Caco-2 (cell line): ENCODE measurements around the gene ERC2. TPM values are rescaled to one million over a fixed set of nuclear protein-coding genes. Genes with fewer than 3 reads are reported as not detected.

Source experiments
- BruUV-seq: library from RNA; stranded (reverse); fragments of 400-500 nt; replicated peaks from 2 replicates; lab custom pipeline; 2021; lab: Mats Ljungman, UMichigan
- CTCF ChIA-PET: fragments of 300-600 bp; sonication (Branson Sonifier 250); formaldehyde crosslinking; loops from one replicate; lab custom pipeline; 2022; ENCODE audit warnings: antibody characterized with exemption; lab: Charles Lee
- POLR2A ChIA-PET: fragments of 300-600 bp; sonication (Branson Sonifier 250); formaldehyde crosslinking; loops from one replicate; lab custom pipeline; 2022; ENCODE audit warnings: antibody characterized with exemption; lab: Charles Lee
- DNase-seq, 2 experiments: peaks; one replicate each; pipeline versions ENCODE4 v3.0.0 to v3.0.0-alpha.2; 2020 to 2022
- H3K27me3 ChIP-seq: replicated peaks from 2 replicates; pipeline ENCODE4 v1.6.0; 2011; ENCODE audit warnings: low read length; ENCODE audit not compliant: control insufficient read depth, insufficient read depth
- H3K36me3 ChIP-seq: 2 replicates; pipeline ENCODE4 v1.5.1; 2011; ENCODE audit warnings: low read length; ENCODE audit not compliant: control insufficient read depth, insufficient read depth
- H3K4me1 ChIP-seq: fragments of 250-450 bp; sonication (Bioruptor Pico); 2 replicates; pipeline ENCODE4 v1.5.1; 2020; ENCODE audit warnings: mild to moderate bottlenecking
- H3K4me3 ChIP-seq: 2 replicates; pipeline ENCODE4 v1.5.1; 2011; ENCODE audit warnings: low read depth, mild to moderate bottlenecking, control low read depth, low read length
- H3K9me3 ChIP-seq: fragments of 250-450 bp; sonication (Bioruptor Pico); 2 replicates; pipeline ENCODE4 v1.5.1; 2020; ENCODE audit warnings: mild to moderate bottlenecking, moderate library complexity
- H3K27ac Mint-ChIP-seq: one replicate; pipeline ENCODE4 v1.8.0; 2022; ENCODE audit warnings: mixed read lengths; ENCODE audit not compliant: unreplicated experiment
- H3K27me3 Mint-ChIP-seq: one replicate; pipeline ENCODE4 v1.8.0; 2022; ENCODE audit warnings: mixed read lengths; ENCODE audit not compliant: insufficient read depth, unreplicated experiment
- H3K36me3 Mint-ChIP-seq: one replicate; pipeline ENCODE4 v1.8.0; 2022; ENCODE audit warnings: mild to moderate bottlenecking, mixed read lengths; ENCODE audit not compliant: insufficient read depth, unreplicated experiment
- H3K4me1 Mint-ChIP-seq: one replicate; pipeline ENCODE4 v1.8.0; 2022; ENCODE audit warnings: low read depth, mixed read lengths; ENCODE audit not compliant: unreplicated experiment
- H3K4me3 Mint-ChIP-seq: one replicate; pipeline ENCODE4 v1.8.0; 2022; ENCODE audit warnings: mild to moderate bottlenecking, moderate library complexity, mixed read lengths; ENCODE audit not compliant: unreplicated experiment
- H3K9me3 Mint-ChIP-seq: one replicate; pipeline ENCODE4 v1.8.0; 2022; ENCODE audit warnings: mixed read lengths; ENCODE audit not compliant: unreplicated experiment
- intact Hi-C: fragments of 100-400 bp; cut with micrococcal nuclease; formaldehyde crosslinking; loops from one replicate; pipeline ENCODE4 v1.10.0; 2022; ENCODE audit not compliant: unreplicated experiment
- total RNA-seq: library from RNA; stranded (reverse); gene quantifications from 2 replicates; pipeline ENCODE4 v1.2.3, GENCODE V29; 2022
- TF ChIP-seq, protein P1 (sequence below), 2 experiments: fragments of 200-600 bp in 1 of 2; IDR thresholded peaks; 1 replicate in 1 of 2; 2 replicates in 1 of 2; pipeline versions ENCODE4 v1.5.1 to v1.8.0; 2011 to 2022; ENCODE audit warnings: antibody characterized with exemption in 1 of 2, control low read depth in 1 of 2, inconsistent platforms in 1 of 2, low read depth in 1 of 2, low read length in 1 of 2, mild to moderate bottlenecking in 1 of 2, moderate library complexity in 1 of 2; ENCODE audit not compliant: insufficient read depth in 1 of 2, severe bottlenecking in 1 of 2, unreplicated experiment in 1 of 2

ERC2 gene
- total RNA-seq, 1 experiment from 2014 or later: 0.54 TPM

DNA sequence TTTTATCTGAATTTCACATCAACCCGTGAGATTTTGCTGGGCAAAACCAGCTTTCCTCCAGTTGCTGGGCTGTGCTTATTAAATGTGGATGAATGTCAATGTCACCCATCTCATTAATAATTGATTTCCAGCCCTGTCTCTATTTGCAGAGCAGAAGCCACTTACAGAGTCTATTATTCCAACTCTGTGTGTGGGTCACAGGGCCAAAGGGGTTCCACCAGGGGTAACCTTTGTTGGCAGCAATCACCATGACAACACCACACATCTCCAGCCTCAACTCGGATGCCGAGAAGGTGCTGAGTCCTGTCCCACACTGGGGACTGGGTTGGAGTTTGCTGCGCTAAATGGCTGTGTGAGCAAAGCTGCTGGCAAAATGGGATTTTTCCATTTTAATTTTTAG, 930.1 kb downstream of the ERC2 start:
- DNase-seq: no peak
- Mint-ChIP-seq H3K9me3 (no peaks in the 10 kb centered on the region), H3K4me3 (no peak overlapping the region), H3K36me3 (no peaks in the 10 kb centered on the region), H3K4me1 (no peaks in the 10 kb centered on the region), H3K27me3 (no peaks in the 10 kb centered on the region), H3K27ac (no peak overlapping the region)
- Histone ChIP-seq H3K4me3 (no peak overlapping the region), H3K27me3 (no peaks in the 10 kb centered on the region), H3K9me3 (no peaks in the 10 kb centered on the region), H3K36me3 (no peaks in the 10 kb centered on the region), H3K4me1 (no peaks in the 10 kb centered on the region)
- ChIA-PET POLR2A (interaction anchor here (0.6 kb wide), 1 partner anchor 158 kb away, joined by 5 read pairs; no protein-coding TSS in a partner anchor), CTCF (no interaction called here)
- TF ChIP-seq, protein P1, sequence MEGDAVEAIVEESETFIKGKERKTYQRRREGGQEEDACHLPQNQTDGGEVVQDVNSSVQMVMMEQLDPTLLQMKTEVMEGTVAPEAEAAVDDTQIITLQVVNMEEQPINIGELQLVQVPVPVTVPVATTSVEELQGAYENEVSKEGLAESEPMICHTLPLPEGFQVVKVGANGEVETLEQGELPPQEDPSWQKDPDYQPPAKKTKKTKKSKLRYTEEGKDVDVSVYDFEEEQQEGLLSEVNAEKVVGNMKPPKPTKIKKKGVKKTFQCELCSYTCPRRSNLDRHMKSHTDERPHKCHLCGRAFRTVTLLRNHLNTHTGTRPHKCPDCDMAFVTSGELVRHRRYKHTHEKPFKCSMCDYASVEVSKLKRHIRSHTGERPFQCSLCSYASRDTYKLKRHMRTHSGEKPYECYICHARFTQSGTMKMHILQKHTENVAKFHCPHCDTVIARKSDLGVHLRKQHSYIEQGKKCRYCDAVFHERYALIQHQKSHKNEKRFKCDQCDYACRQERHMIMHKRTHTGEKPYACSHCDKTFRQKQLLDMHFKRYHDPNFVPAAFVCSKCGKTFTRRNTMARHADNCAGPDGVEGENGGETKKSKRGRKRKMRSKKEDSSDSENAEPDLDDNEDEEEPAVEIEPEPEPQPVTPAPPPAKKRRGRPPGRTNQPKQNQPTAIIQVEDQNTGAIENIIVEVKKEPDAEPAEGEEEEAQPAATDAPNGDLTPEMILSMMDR (IDR thresholded peaks at IDR 0.05; ENCODE audit: insufficient read depth in 1 of 2, low read depth in 1 of 2, low read length in 1 of 2, severe bottlenecking in 1 of 2, unreplicated experiment in 1 of 2): no peak
- BruUV-seq: no TSS peak
- intact Hi-C loops: no loop called here

DNA sequence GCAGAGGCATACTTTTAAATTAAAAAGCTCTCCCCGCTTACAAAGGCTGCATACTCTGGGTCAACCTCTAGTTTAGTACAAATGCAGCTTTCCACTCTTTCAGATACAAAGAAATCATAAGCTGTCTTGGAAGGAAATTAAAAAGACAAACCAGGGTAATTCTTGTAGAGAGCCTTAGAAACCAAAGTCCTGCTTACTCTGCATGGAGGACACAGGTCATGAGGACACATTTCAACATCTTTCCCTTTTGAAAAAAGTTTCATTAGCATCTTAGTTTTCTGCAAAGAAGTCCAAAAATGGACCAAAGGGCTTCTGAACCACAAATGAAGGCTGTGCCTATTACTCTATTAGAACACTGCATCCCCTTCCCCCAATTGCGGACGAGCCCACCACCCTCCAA, 930.7 kb downstream of the ERC2 start:
- Histone ChIP-seq H3K4me1 (no peaks in the 10 kb centered on the region), H3K36me3 (no peaks in the 10 kb centered on the region), H3K9me3 (no peaks in the 10 kb centered on the region), H3K4me3 (no peak overlapping the region), H3K27me3 (no peaks in the 10 kb centered on the region)
- no peak overlapping the region for H3K4me3 Mint-ChIP-seq
- no TSS peak for BruUV-seq
- no peak overlapping the region for H3K27ac Mint-ChIP-seq
- ChIA-PET POLR2A (no interaction called here), CTCF (no interaction called here)
- H3K4me1 Mint-ChIP-seq: no peaks in the 10 kb centered on the region
- no peak for DNase-seq
- intact Hi-C loops: no loop called here
- H3K36me3 Mint-ChIP-seq: no peaks in the 10 kb centered on the region
- TF ChIP-seq, protein P1 (IDR thresholded peaks at IDR 0.05; ENCODE audit: insufficient read depth in 1 of 2, low read depth in 1 of 2, low read length in 1 of 2, severe bottlenecking in 1 of 2, unreplicated experiment in 1 of 2): no peak
- H3K9me3 Mint-ChIP-seq: no peaks in the 10 kb centered on the region
- H3K27me3 Mint-ChIP-seq: no peaks in the 10 kb centered on the region

DNA sequence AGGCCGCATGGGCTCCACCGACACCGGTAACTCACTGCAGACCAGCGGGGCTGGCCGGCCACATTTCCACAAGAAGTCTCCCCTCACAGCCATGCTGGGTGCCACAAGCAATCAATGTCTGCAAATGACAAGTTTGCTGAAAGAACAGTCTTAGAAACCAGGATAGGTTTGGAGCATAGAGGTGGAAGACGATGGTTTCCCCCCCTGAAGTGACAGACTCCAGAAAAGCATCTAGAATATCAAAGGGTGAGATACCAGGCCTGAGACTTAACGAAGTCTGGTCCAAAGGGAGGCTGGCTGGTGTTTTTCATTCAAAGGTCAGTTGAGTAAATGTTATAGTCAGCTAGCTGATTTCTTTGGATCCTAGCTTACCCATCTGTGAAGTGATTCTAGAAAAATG, 931.1 kb downstream of the ERC2 start:
- no peaks in the 10 kb centered on the region for H3K9me3 ChIP-seq
- no peaks in the 10 kb centered on the region for H3K4me1 ChIP-seq
- H3K4me3 ChIP-seq: no peak overlapping the region
- H3K4me3 Mint-ChIP-seq: no peak overlapping the region
- DNase-seq: no peak
- TF ChIP-seq, protein P1 (IDR thresholded peaks at IDR 0.05; ENCODE audit: insufficient read depth in 1 of 2, low read depth in 1 of 2, low read length in 1 of 2, severe bottlenecking in 1 of 2, unreplicated experiment in 1 of 2): no peak
- CTCF ChIA-PET: no interaction called here
- POLR2A ChIA-PET: no interaction called here
- no peaks in the 10 kb centered on the region for H3K36me3 Mint-ChIP-seq
- no peaks in the 10 kb centered on the region for H3K9me3 Mint-ChIP-seq
- H3K4me1 Mint-ChIP-seq: no peaks in the 10 kb centered on the region
- BruUV-seq: no TSS peak
- H3K27me3 ChIP-seq: no peaks in the 10 kb centered on the region
- intact Hi-C loops: no loop called here
- H3K27ac Mint-ChIP-seq: no peak overlapping the region
- H3K36me3 ChIP-seq: no peaks in the 10 kb centered on the region
- H3K27me3 Mint-ChIP-seq: no peaks in the 10 kb centered on the region
